Measurements from ENCODE around the gene CYP27B1. TPM values are rescaled to one million over a fixed set of nuclear protein-coding genes. Genes with fewer than 3 reads are reported as not detected.

Gene CYP27B1
- total RNA-seq, 1 experiment from 2014 or later: 11.6 TPM

DNA sequence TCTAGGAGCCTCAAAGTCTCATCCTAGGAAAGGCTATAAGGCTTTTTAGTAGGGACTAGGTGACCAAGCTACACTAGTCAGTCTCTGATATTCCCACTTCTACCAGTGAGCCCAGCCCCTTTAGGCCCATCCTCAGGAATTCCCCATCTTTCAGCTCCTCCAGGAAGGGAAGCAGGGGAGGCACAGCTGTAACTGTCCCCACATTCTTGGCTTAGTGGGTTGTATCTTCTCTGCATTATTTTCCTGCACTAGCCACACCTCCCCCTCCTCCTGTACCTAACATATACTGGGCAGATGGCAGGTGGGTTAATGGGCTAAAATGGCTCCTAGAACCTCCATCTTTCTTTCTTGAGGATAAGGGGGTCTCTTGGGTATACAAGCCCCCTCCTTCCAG is 424 bp upstream of the CYP27B1 start:
- intact Hi-C loops (cut with micrococcal nuclease): no loop called here
- no peak for DNase-seq (ENCODE audit: low read depth, low spot score)
- H3K36me3 ChIP-seq (ENCODE audit: control insufficient read depth in 1 of 2, insufficient read depth in 2 of 2, low read length in 2 of 2): peaks cover 10 to 27% of the 10 kb centered on the region in 2 experiments; a peak in 3 of 4 replicates
- ChIA-PET CTCF (interaction anchor here (4.0 kb wide), 1 partner anchor 11 kb away, joined by 51 read pairs; no protein-coding TSS in a partner anchor), RAD21 (ENCODE audit: low non-redundant PET in 1 of 2, low total read pairs in 2 of 2, uncharacterized antibody in 2 of 2, unreplicated experiment in 2 of 2) (no interaction called here), POLR2A (interaction anchor here (1.2 to 2.4 kb wide), 4 partner anchors 11 to 15 kb away, joined by 4 to 12 read pairs (median 5); partner anchors contain the start of gene CDK4)
- peaks cover 15% of the 10 kb centered on the region for H3K79me2 ChIP-seq (ENCODE audit: insufficient read depth, low read length)
- BruUV-seq (replicated peaks): no TSS peak
- TF ChIP-seq CEBPB (IDR thresholded peaks at IDR 0.05; ENCODE audit: low read depth): no peak
- TF ChIP-seq TCF7L2 (IDR thresholded peaks at IDR 0.05; ENCODE audit: borderline replicate concordance, extremely low read depth, insufficient read depth, insufficient read length): no peak
- no peak for TF ChIP-seq ZFX (IDR thresholded peaks at IDR 0.05)
- TF ChIP-seq, protein P1, sequence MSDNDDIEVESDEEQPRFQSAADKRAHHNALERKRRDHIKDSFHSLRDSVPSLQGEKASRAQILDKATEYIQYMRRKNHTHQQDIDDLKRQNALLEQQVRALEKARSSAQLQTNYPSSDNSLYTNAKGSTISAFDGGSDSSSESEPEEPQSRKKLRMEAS (IDR thresholded peaks at IDR 0.05): no peak
- no peak for TF ChIP-seq CBX3 (IDR thresholded peaks at IDR 0.05; ENCODE audit: low read depth)
- no peak for TF ChIP-seq POLR2A (IDR thresholded peaks at IDR 0.05; ENCODE audit: borderline replicate concordance, extremely low read depth, insufficient read depth, insufficient read length)
- no peak for TF ChIP-seq EZH2phosphoT487 (IDR thresholded peaks at IDR 0.05; ENCODE audit: borderline replicate concordance)
- no peak for TF ChIP-seq FOSL1 (IDR thresholded peaks at IDR 0.05; ENCODE audit: low read depth)
- TF ChIP-seq SRF (IDR thresholded peaks at IDR 0.05; ENCODE audit: low read depth): no peak
- no peak for TF ChIP-seq EGR1 (IDR thresholded peaks at IDR 0.05; ENCODE audit: low read depth)
- TF ChIP-seq YY1 (IDR thresholded peaks at IDR 0.05; ENCODE audit: extremely low read depth, insufficient replicate concordance, low read depth, low read length): no peak
- no peak for TF ChIP-seq SIN3A (IDR thresholded peaks at IDR 0.05; ENCODE audit: low read depth)
- TF ChIP-seq SP1 (IDR thresholded peaks at IDR 0.05; ENCODE audit: low read depth): no peak
- TF ChIP-seq ZBTB33 (IDR thresholded peaks at IDR 0.05; ENCODE audit: extremely low read depth, insufficient replicate concordance, low read length): no peak
- TF ChIP-seq ATF3 (IDR thresholded peaks at IDR 0.05): no peak
- no peak for TF ChIP-seq POLR2AphosphoS5 (IDR thresholded peaks at IDR 0.05; ENCODE audit: low read depth, low read length)
- no peak for TF ChIP-seq ZNF274 (IDR thresholded peaks at IDR 0.05; ENCODE audit: low read depth, low read length)
- TF ChIP-seq CTCF (IDR thresholded peaks at IDR 0.05 in 2 of 3, conservative IDR thresholded peaks at IDR 0.05 in 1 of 3; ENCODE audit: borderline replicate concordance in 1 of 3, insufficient read depth in 1 of 3, low read depth in 2 of 3, low read length in 2 of 3): no peak
- H3K9me2 ChIP-seq (ENCODE audit: insufficient read depth): no peaks in the 10 kb centered on the region
- H3K27me3 ChIP-seq (ENCODE audit: insufficient read depth, low read length): no peaks in the 10 kb centered on the region
- peak overlapping the region; percentile 81; the same call in 1 of the 2 replicates for H3K9ac ChIP-seq (ENCODE audit: low read length)
- H4K20me1 ChIP-seq (ENCODE audit: insufficient read depth): no peaks in the 10 kb centered on the region
- peak overlapping the region; percentile 72 to 81; a peak in 3 of 4 replicates for H3K4me3 ChIP-seq (replicated peaks in 1 of 2; ENCODE audit: low read depth in 1 of 2, low read length in 2 of 2)
- H2AFZ ChIP-seq (ENCODE audit: low read depth, low read length, poor library complexity, severe bottlenecking): no peak overlapping the region
- H3K27ac ChIP-seq (ENCODE audit: low read depth, low read length): peak overlapping the region; percentile 73
- H3K4me1 ChIP-seq (ENCODE audit: control insufficient read depth in 1 of 2, insufficient read depth in 2 of 2, low read length in 2 of 2): peaks cover 11 to 47% of the 10 kb centered on the region in 2 experiments
- ATAC-seq: no peak
- H3K9me3 ChIP-seq (ENCODE audit: control insufficient read depth in 1 of 2, insufficient read depth in 1 of 2, low read depth in 1 of 2, low read length in 2 of 2): no peaks in the 10 kb centered on the region
- H3K4me2 ChIP-seq (ENCODE audit: low read length): peak overlapping the region; percentile 100

Measured in HCT116 (cell line).